GM12878 (cell line): Measurements from ENCODE around the gene FARS2. TPM values are rescaled to one million over a fixed set of nuclear protein-coding genes. Genes with fewer than 3 reads are reported as not detected.

Experiments used
- ATAC-seq: fragments of 200-7000 bp; cut with Tn5 transposase; 3 replicates; pipeline ENCODE4 v1.9.1; 2020; ENCODE audit warnings: mild to moderate bottlenecking, moderate library complexity
- BruUV-seq: library from RNA; stranded (reverse); fragments of 400-500 nt; replicated peaks from 2 replicates; lab custom pipeline; 2021; lab: Mats Ljungman, UMichigan
- CTCF ChIA-PET: fragments of 300-600 bp; sonication (Branson Sonifier 250); formaldehyde crosslinking; extraction: SDS; loops from one replicate; lab custom pipeline; 2021; ENCODE audit warnings: inconsistent platforms; lab: Yijun Ruan, JAX
- POLR2A ChIA-PET: fragments of 350-600 bp; formaldehyde crosslinking; extraction: SDS; loops from one replicate; lab custom pipeline; 2021; ENCODE audit warnings: inconsistent platforms; lab: Charles Lee
- RAD21 ChIA-PET: fragments of 300-600 bp; sonication (Branson Sonifier 250); formaldehyde crosslinking; loops from one replicate; lab custom pipeline; 2023; ENCODE audit warnings: antibody characterized with exemption; ENCODE audit not compliant: unreplicated experiment; lab: Charles Lee
- SMC1A ChIA-PET: fragments of 300-600 bp; sonication (Branson Sonifier 250); formaldehyde crosslinking; loops from one replicate; lab custom pipeline; 2023; ENCODE audit not compliant: unreplicated experiment, uncharacterized antibody; lab: Charles Lee
- DNase-seq: peaks from one replicate; pipeline ENCODE4 v3.0.0-alpha.2; 2011; ENCODE audit warnings: low read depth, low spot score
- FAIRE-seq: peaks from 3 replicates; lab custom pipeline; 2011; peaks lifted over from hg19 to GRCh38; lab: Jason Lieb, UNC
- H2AFZ ChIP-seq: 2 replicates; pipeline ENCODE4 v1.6.0; 2011; ENCODE audit warnings: low read depth, low read length, control low read depth; ENCODE audit not compliant: control insufficient read depth
- H3K27ac ChIP-seq: 2 replicates; pipeline ENCODE4 v1.5.1; 2011; ENCODE audit warnings: control low read depth; ENCODE audit not compliant: control insufficient read depth, insufficient read depth
- H3K27me3 ChIP-seq, 2 experiments: replicated peaks in 1 of 2; 2 replicates each; pipeline versions ENCODE4 v1.6.0 to v1.6.1; 2011; ENCODE audit warnings: low read length in 1 of 2; ENCODE audit not compliant: control insufficient read depth in 2 of 2, insufficient read depth in 2 of 2
- H3K36me3 ChIP-seq, 2 experiments: 2 replicates each; pipeline ENCODE4 v1.5.1; 2011; ENCODE audit warnings: low read length in 1 of 2; ENCODE audit not compliant: control insufficient read depth in 2 of 2, insufficient read depth in 2 of 2
- H3K4me1 ChIP-seq: 2 replicates; pipeline ENCODE4 v1.6.1; 2011; ENCODE audit warnings: mild to moderate bottlenecking, low read length, moderate library complexity, mixed read lengths; ENCODE audit not compliant: control insufficient read depth, insufficient read depth
- H3K4me2 ChIP-seq: 2 replicates; pipeline ENCODE4 v1.6.0; 2011; ENCODE audit warnings: control low read depth; ENCODE audit not compliant: control insufficient read depth, insufficient read depth
- H3K4me3 ChIP-seq: fragments of 200-600 bp; sonication (generic); 2 replicates; pipeline ENCODE4 v1.5.1; 2016
- H3K79me2 ChIP-seq: 2 replicates; pipeline ENCODE4 v1.6.0; 2011; ENCODE audit warnings: low read length; ENCODE audit not compliant: control insufficient read depth, insufficient read depth
- H3K9ac ChIP-seq: 2 replicates; pipeline ENCODE4 v1.8.0; 2011; ENCODE audit warnings: low read length, control low read depth, mixed read lengths; ENCODE audit not compliant: control insufficient read depth, insufficient read depth
- H3K9me3 ChIP-seq: replicated peaks from 3 replicates; pipeline ENCODE4 v1.5.1; 2011; ENCODE audit warnings: mild to moderate bottlenecking, low read length; ENCODE audit not compliant: control insufficient read depth, insufficient read depth
- H4K20me1 ChIP-seq: 2 replicates; pipeline ENCODE4 v1.6.0; 2011; ENCODE audit not compliant: control insufficient read depth, insufficient read depth
- BHLHE40 ChIP-seq, 2 experiments: fragments of 450-650 bp in 1 of 2; IDR thresholded peaks; 2 replicates each; pipeline ENCODE4 v1.6.1; 2011 to 2017; ENCODE audit warnings: low read depth in 2 of 2, borderline replicate concordance in 1 of 2, improper control_type of control experiment in 1 of 2, low read length in 1 of 2, mild to moderate bottlenecking in 1 of 2
- CEBPB ChIP-seq, 2 experiments: fragments of 150-350 bp in 1 of 2; IDR thresholded peaks; 2 replicates each; pipeline ENCODE4 v1.6.1; 2012 to 2014; ENCODE audit warnings: low read depth in 2 of 2, low read length in 2 of 2, borderline replicate concordance in 1 of 2, inconsistent platforms in 1 of 2
- E2F4 ChIP-seq: IDR thresholded peaks from 2 replicates; pipeline ENCODE4 v1.6.1; 2012; ENCODE audit warnings: low read depth, low read length, improper control_type of control experiment
- GABPA ChIP-seq: IDR thresholded peaks from 2 replicates; pipeline ENCODE4 v1.6.1; 2014; ENCODE audit warnings: antibody characterized with exemption, low read depth, mild to moderate bottlenecking, inconsistent platforms
- IKZF1 ChIP-seq: fragments of 450-650 bp; conservative IDR thresholded peaks from 2 replicates; pipeline ENCODE4 v1.6.1; 2017; ENCODE audit warnings: antibody characterized with exemption, mild to moderate bottlenecking
- SMC3 ChIP-seq: IDR thresholded peaks from 2 replicates; pipeline ENCODE4 v1.6.1; 2011; ENCODE audit warnings: low read length, improper control_type of control experiment, borderline replicate concordance
- SUZ12 ChIP-seq: fragments of 200-600 bp; sonication (generic); IDR thresholded peaks from one replicate; pipeline ENCODE4 v1.6.1; 2018; ENCODE audit warnings: antibody characterized with exemption, mild to moderate bottlenecking; ENCODE audit not compliant: unreplicated experiment
- ZNF24 ChIP-seq: fragments of 450-650 bp; IDR thresholded peaks from 2 replicates; pipeline ENCODE4 v1.6.1; 2017; ENCODE audit warnings: antibody characterized with exemption, mild to moderate bottlenecking
- ZNF384 ChIP-seq: IDR thresholded peaks from 2 replicates; pipeline ENCODE4 v1.6.1; 2012; ENCODE audit warnings: low read depth, mild to moderate bottlenecking, low read length, improper control_type of control experiment, borderline replicate concordance
- WGBS: methylation state at CpG from one replicate; pipeline ENCODE4 v1.1.6; 2016; ENCODE audit warnings: low lambda C conversion rate; ENCODE audit not compliant: insufficient replicate concordance, insufficient coverage; ENCODE audit errors: missing lambda C conversion rate; 5-methylcytosine and 5-hydroxymethylcytosine counted together
- in situ Hi-C: fragments of 300-500 bp; cut with MboI; formaldehyde crosslinking; loops from 9 replicates; pipeline ENCODE4 v1.14.3; 2018; ENCODE audit warnings: mixed read lengths
- intact Hi-C: fragments of 100-400 bp; cut with micrococcal nuclease; formaldehyde crosslinking; loops from one replicate; pipeline ENCODE4 v1.14.2; 2022; ENCODE audit not compliant: unreplicated experiment
- polyA plus RNA-seq, 11 experiments: library from polyadenylated mRNA; depleted of rRNA in 4 of 11; unstranded in 6 of 11; stranded (reverse) in 5 of 11; fragments of >200 nt; fragmentation: Nextera tagmentation in 4 of 11; fragmentation: Illumina TruSeq in 1 of 11; extraction: Ambion mirVana in 4 of 11; extraction: Trizol in 1 of 11; gene quantifications; 1 replicate in 1 of 11; 2 replicates in 10 of 11; pipeline versions ENCODE4 v1.2.1 to v1.2.3, GENCODE V29; 2011 to 2016; ENCODE audit warnings: inconsistent platforms in 2 of 11, missing spikeins in 2 of 11, low read depth in 1 of 11
- total RNA-seq, 4 experiments: library from RNA; depleted of rRNA in 3 of 4; stranded (reverse); fragments of >200 nt in 3 of 4; fragmentation: Illumina TruSeq in 1 of 4; extraction: Trizol in 1 of 4; gene quantifications; 2 replicates each; pipeline versions ENCODE4 v1.2.1 to v1.2.3, GENCODE V29; 2013 to 2021

Gene FARS2
- total and polyA plus RNA-seq, 10 of the 15 experiments (the other 5 are each of a cell fraction or from before 2014, with no cell fraction given): 16.8 to 46.7 (median 25.6) TPM

- TF ChIP-seq SUZ12 (no peak), ZNF24 (no peak), E2F4 (no peak), BHLHE40 (IDR thresholded peaks at IDR 0.05; ENCODE audit: borderline replicate concordance in 1 of 2, low read depth in 2 of 2, low read length in 1 of 2) (no peak), GABPA (no peak), CEBPB (IDR thresholded peaks at IDR 0.05; ENCODE audit: borderline replicate concordance in 1 of 2, low read depth in 2 of 2, low read length in 2 of 2) (no peak)
These were observed 104.3 kb downstream of the FARS2 start (continued) for GRCh38 chr6:5365436-5366195.

GRCh38 chr6:5366941-5367340 is 105.6 kb downstream of the FARS2 start:
- RAD21 ChIA-PET: no interaction called here
- H3K4me3 ChIP-seq: no peak overlapping the region
- ATAC-seq (no peak), FAIRE-seq (no peak), DNase-seq (no peak)
- CTCF ChIA-PET: interaction anchor here (0.7 to 1.0 kb wide), 4 partner anchors 55 to 218 kb away, joined by 3 to 7 read pairs (median 4); partner anchors contain the start of gene FARS2
- H3K9ac ChIP-seq: no peak overlapping the region
- WGBS: 98% methylated on average over 3 of the region's 3 CpGs
- POLR2A ChIA-PET: no interaction called here
- in situ Hi-C loops: no loop called here
- H3K27ac ChIP-seq: no peak overlapping the region
- no peaks in the 10 kb centered on the region for H4K20me1 ChIP-seq
- TF ChIP-seq ZNF384 (no peak), IKZF1 (no peak), SMC3 (no peak)
- BruUV-seq: no TSS peak
- H3K9me3 ChIP-seq: no peaks in the 10 kb centered on the region
- no peak overlapping the region for H2AFZ ChIP-seq
- no peaks in the 10 kb centered on the region for H3K4me1 ChIP-seq
- no peak overlapping the region for H3K4me2 ChIP-seq
- H3K79me2 ChIP-seq: no peaks in the 10 kb centered on the region
- no peaks in the 10 kb centered on the region for H3K27me3 ChIP-seq
- SMC1A ChIA-PET: interaction anchor here (1.2 to 1.4 kb wide), 2 partner anchors 12 to 96 kb away, joined by 3 to 4 read pairs; no protein-coding TSS in a partner anchor
- no peaks in the 10 kb centered on the region; a peak in 1 of 4 replicates for H3K36me3 ChIP-seq
- intact Hi-C loops: no loop called here
